Measurements from ENCODE around the gene OR10A6. TPM values are rescaled to one million over a fixed set of nuclear protein-coding genes. Genes with fewer than 3 reads are reported as not detected.

OR10A6 gene
- total and polyA plus RNA-seq, 11 donors = not detected

DNA sequence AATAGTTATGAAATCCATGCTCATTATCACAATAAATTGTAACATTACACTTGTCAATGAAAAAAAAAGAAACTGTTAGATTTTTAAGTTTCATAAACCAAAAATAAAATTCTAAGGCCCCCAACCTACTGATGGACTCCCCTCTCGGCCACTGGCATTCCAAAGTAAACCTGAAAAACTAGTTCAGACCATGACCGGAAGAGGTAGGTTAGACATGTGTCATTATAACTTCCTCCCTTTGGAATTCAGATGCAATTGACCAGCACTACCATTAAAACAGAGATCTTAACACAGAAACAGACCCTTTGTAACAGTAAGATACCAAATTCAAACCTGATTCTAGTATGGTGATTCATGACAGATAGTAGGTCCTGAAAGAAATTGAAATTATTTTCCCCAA lies 12.9 kb downstream of the OR10A6 start:
- 73 to 81% (median 76%) methylated on average over 2 of the region's 2 CpGs for WGBS, 4 donors
- Histone ChIP-seq H3K9me3 (no peaks in the 10 kb centered on the region), H3K4me3 (no peak overlapping the region), H3K27ac (no peak overlapping the region), H3K36me3 (no peaks in the 10 kb centered on the region), H3K27me3 (no peaks in the 10 kb centered on the region), H3K4me1 (no peaks in the 10 kb centered on the region)
- no peak for ATAC-seq
- no peak for DNase-seq
- intact Hi-C loops (cut with DNase I) = no loop called here
- no peak for TF ChIP-seq POLR2A (IDR thresholded peaks at IDR 0.05)
- TF ChIP-seq, protein P1, sequence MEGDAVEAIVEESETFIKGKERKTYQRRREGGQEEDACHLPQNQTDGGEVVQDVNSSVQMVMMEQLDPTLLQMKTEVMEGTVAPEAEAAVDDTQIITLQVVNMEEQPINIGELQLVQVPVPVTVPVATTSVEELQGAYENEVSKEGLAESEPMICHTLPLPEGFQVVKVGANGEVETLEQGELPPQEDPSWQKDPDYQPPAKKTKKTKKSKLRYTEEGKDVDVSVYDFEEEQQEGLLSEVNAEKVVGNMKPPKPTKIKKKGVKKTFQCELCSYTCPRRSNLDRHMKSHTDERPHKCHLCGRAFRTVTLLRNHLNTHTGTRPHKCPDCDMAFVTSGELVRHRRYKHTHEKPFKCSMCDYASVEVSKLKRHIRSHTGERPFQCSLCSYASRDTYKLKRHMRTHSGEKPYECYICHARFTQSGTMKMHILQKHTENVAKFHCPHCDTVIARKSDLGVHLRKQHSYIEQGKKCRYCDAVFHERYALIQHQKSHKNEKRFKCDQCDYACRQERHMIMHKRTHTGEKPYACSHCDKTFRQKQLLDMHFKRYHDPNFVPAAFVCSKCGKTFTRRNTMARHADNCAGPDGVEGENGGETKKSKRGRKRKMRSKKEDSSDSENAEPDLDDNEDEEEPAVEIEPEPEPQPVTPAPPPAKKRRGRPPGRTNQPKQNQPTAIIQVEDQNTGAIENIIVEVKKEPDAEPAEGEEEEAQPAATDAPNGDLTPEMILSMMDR (IDR thresholded peaks at IDR 0.05) = no peak

DNA sequence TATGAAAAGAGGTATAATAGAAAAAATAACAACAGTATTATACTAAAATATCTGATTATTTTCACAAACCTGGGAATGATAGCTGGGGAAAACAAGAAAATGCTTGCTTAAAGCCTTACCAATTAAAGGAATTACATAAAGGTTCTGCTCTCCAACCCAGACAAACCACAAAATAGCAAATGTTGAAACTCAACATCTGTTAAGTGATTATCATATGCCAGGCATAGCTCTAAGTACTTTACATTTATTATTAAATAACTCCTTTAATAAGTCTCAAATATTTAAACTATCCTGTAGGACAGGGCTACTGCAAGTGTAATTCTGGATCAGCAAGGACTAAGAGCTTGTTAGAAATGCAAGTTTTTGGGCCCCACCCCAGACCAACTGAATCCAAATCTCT lies 20.1 kb downstream of the OR10A6 start:
- ATAC-seq = no peak
- TF ChIP-seq, protein P1 (IDR thresholded peaks at IDR 0.05) = no peak
- TF ChIP-seq POLR2A (IDR thresholded peaks at IDR 0.05) = no peak
- intact Hi-C loops (cut with DNase I) = no loop called here
- Histone ChIP-seq H3K27me3 (peaks cover 0 to 22% (median 0%) of the 10 kb centered on the region in 9 donors), H3K9me3 (no peaks in the 10 kb centered on the region), H3K4me1 (no peaks in the 10 kb centered on the region), H3K27ac (no peak overlapping the region), H3K4me3 (no peak overlapping the region), H3K36me3 (no peaks in the 10 kb centered on the region)
- DNase-seq = no peak

DNA sequence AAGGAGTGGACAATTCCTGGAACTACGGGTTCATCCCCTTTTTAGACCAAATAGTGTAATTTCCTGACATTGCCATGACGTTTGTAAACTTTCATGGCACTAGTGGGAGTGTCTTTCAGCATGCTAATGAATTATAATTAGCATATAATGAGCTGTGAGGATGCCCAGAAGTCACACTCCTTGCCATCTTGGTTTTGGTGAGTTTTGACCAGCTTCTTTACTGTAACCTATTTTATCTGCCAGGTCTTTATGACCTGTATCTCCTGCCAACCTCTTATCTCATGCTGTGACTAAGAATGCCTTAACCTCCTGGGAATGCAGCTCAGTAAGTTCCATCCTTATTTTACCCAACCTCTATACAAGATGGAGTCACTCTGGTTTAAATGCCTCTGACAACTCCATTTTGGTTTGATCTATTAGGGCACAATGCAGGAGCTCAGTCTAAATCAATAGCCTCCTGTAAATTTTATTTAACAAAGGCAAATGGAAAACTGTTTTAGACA lies 20.7 kb downstream of the OR10A6 start:
- Histone ChIP-seq H3K4me1 (no peaks in the 10 kb centered on the region), H3K9me3 (no peaks in the 10 kb centered on the region), H3K27ac (no peak overlapping the region), H3K36me3 (no peaks in the 10 kb centered on the region), H3K27me3 (peaks cover 0 to 22% (median 0%) of the 10 kb centered on the region in 9 donors), H3K4me3 (no peak overlapping the region)
- ATAC-seq = no peak
- WGBS, 4 donors = 20 to 35% (median 29%) methylated on average over 2 of the region's 2 CpGs
- TF ChIP-seq, protein P1 (IDR thresholded peaks at IDR 0.05) = no peak
- TF ChIP-seq POLR2A (IDR thresholded peaks at IDR 0.05) = no peak
- intact Hi-C loops (cut with DNase I) = no loop called here
- no peak for DNase-seq

DNA sequence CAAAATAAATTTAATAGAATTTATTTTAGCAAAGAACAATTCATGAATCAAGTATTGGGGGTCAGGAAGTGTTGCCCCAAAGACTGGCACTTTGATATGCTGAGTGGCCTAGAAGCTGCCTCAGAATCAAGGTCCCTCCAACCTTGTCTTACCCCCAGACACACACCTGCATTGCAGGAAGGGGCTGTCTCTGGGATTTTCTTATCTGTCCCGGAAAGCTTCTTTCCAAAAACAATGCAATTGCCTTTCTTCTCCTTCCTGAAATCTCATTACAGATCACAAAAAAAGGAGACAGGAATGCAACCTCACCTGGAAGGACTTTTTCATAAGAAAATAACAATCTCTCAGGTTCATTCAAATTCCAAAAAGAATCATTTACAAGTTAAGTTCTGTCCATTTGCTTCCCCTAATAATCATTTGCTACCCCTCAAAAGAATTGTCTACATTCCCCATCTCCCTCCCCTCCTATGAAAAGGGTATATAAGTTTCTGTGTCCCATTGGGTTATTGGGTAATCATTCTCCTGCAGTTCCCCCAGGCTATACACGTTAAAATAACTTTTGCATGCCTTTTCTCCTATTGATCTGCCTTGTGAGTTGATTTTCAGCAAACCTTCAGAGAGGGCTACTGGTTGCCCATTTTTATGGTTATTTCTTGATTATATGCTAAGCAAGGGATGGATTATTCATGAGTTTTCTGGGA lies 21.3 kb downstream of the OR10A6 start:
- no peak for DNase-seq
- no peaks in the 10 kb centered on the region for H3K4me1 ChIP-seq
- WGBS, 4 donors = 31 to 41% (median 35%) methylated on average over 2 of the region's 2 CpGs
- no peak overlapping the region for H3K4me3 ChIP-seq
- no peaks in the 10 kb centered on the region for H3K9me3 ChIP-seq
- TF ChIP-seq, protein P1 (IDR thresholded peaks at IDR 0.05) = no peak
- no peak for TF ChIP-seq POLR2A (IDR thresholded peaks at IDR 0.05)
- no peaks in the 10 kb centered on the region for H3K36me3 ChIP-seq
- intact Hi-C loops (cut with DNase I) = no loop called here
- H3K27me3 ChIP-seq = peaks cover 0 to 22% (median 0%) of the 10 kb centered on the region in 9 donors
- H3K27ac ChIP-seq = no peak overlapping the region
- no peak for ATAC-seq
